GM18907 (cell line): Measurements from ENCODE around the gene RPL9.
"Not testable (repeated sequence)": the region's sequence is repeated elsewhere in the genome, so short reads cannot be mapped to it uniquely, and the experiment has no call there.

Source experiments
- ATAC-seq: cut with Tn5 transposase; IDR thresholded peaks from one replicate; pipeline ENCODE4 v1.9.1; 2021; ENCODE audit warnings: mild to moderate bottlenecking, moderate library complexity; ENCODE audit not compliant: unreplicated experiment

Gene RPL9

DNA sequence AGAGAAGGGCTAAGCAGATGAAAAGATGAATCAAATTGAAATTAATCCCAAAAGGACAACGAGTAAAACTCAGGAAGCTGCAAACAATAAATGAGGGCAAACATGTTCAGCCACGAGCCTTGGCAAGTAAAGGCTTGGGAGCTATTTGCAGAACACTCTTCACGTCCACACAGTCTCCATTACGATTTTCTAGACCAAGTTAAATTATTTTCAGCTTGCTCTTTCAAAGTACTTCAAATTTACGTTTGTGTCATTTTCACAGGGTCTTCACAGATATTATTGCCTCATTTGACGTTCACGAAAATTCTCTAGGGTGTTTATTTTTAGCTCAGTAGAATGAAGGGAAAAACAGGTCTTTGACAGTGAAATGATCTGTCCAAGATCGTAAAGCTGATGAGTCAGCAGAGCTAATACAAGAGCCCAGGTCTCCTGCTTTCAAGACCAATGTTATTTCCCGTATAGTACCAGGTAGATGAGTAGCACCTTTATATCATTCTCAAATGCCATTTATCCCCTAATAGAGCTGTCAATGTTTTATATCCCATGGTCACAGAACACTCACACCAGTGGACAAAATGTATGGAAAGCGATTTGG, 31.1 kb downstream of the RPL9 start:
- ATAC-seq, result no peak

DNA sequence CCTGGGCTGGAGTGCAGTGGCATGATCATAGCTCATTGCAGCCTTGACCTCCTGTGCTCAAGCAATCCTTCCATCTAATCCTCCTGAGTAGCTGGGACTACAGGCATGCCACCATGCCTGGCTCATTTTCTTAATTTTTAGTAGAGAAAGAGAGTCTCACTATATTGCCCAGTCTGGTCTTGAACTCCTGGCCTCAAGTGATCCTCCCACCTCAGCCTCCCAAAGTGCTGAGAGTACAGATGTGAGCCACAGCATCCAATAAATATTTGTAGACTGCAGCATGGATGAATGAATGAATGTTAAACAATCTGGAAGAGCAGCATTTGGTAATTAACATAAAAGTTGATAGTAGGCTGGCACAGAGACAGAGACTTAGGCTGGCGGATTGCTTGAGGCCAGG, 32.0 kb downstream of the RPL9 start:
- ATAC-seq, result no peak

DNA sequence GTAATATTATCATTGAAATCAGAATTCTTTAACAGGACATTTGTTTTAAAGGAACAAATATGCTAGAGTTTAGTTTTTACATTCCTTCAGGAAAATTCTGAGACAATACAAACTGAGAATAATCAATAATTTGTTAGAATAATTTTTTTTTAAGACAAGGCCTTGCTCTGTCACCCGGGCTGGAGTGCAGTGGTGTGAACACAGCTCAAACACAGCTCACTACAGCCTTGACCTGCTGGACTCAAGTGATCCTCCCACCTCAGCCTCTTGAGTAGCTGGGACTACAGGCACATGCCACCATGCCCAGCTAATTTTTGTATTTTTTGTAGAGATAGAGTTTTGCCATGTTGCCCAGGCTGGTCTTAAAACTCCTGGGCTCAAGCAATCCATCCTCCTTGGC, 33.4 kb downstream of the RPL9 start:
- ATAC-seq, result not testable (repeated sequence)

DNA sequence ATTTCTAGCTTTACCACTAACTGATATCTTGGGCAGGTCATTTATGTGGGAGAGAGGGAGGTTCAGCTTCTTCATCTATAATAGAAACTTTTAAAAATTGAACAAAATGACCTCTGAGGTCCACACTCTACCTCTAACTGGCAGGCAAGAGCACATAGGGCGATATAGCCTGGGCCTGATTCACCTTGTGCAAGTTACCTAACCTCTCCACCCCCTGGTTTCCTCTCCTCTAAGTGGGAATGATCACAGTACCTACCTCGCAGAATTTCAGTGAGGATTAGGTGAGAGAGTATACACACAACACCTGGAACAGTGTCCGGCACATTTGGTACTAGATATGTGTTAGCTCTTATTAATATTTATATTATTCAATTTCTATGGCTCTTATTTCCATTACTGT, 36.5 kb downstream of the RPL9 start:
- no peak for ATAC-seq

DNA sequence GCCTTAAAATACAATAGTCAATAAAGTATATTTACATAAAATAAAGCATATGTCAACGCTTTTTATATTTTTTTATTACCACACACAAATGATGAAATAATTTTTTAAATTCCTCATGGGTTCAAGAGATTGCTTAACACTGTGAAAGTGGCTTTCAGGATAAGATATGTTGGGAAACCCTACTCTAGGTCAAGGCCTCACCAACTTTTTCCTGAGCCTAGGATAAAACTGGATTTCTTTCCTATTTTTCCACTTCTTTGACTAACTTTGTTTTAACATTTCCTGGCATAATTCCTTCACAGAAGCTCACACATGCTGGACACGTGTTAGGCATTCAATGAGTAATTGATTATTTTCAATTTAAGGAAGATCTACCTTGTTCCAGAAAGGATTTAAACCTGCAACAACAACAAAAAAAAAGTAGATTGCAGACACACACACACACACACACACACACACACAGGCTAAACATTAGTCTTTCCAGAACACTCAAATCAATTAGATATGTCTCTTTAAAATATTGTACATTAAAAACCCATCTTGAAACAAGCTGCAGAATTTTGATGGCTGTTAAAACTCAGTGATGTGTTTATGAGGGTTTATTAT, 42.9 kb downstream of the RPL9 start:
- ATAC-seq, result no peak

DNA sequence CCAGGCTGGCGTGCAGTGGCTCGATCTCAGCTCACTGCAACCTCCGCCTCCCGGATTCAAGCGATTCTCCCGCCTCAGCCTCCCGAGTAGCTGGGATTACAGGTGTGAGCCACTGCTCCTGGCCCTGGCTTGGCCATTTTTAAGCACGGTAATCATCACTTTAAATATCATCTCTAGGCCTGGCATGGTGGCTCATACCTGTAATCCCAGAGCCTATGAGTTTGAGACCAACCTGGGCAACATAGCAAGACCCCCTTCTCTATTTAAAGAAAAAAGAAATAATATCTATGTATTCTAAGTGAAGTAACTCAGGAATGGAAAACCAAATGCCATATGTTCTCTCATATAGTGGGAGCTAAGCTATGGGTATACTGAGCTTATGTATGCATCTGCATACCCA, 47.2 kb downstream of the RPL9 start:
- ATAC-seq, result not testable (repeated sequence)

DNA sequence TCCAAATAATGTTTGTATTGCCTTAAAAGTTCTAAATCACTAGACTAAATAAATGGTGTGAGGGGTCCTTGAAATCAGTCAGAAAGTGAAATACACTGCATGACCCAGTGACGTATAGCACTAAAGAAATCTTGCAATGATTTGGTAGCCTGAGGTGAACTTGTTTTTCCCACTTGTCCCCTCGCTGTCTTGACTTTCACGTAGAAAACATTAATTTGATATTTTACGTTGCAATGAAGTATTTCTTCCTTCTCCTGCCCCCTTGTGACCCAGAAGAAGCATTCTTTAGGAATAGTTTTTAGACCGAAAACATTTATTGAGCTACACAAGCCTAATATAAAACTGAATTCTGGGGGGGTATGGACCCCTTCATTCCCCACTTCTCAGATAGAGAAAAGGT, 48.3 kb downstream of the RPL9 start:
- ATAC-seq, result no peak

DNA sequence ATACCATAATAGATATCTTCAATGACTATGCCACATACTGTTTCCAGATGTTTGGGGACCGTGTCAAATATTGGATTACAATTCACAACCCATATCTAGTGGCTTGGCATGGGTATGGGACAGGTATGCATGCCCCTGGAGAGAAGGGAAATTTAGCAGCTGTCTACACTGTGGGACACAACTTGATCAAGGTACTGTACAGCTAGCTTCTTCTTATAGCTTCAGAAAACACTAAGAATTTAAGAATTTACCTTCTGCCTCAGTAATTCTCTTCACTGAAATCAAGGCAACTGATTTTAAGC, 51.2 kb downstream of the RPL9 start:
- ATAC-seq, result no peak

DNA sequence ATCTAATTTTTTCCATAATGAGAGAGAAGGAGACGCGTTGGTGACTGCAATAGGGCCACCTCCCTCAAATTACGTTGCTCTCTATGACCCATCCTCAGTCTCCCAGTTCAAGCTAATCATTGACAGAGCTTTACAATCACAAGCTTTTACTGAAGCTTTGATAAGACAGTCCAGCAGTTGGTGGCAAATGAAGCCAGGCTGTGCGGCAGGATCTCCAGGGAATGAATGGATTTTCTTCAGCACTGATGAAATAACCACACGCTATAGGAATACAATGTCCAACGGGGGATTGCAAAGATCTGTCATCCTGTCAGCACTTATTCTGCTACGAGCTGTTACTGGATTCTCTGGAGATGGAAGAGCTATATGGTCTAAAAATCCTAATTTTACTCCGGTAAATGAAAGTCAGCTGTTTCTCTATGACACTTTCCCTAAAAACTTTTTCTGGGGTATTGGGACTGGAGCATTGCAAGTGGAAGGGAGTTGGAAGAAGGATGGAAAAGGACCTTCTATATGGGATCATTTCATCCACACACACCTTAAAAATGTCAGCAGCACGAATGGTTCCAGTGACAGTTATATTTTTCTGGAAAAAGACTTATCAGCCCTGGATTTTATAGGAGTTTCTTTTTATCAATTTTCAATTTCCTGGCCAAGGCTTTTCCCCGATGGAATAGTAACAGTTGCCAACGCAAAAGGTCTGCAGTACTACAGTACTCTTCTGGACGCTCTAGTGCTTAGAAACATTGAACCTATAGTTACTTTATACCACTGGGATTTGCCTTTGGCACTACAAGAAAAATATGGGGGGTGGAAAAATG, 51.7 kb downstream of the RPL9 start, which contains the start of gene KLB:
TSS of gene KLB (plus strand) at position 168 of the 821 bp plus-strand sequence. CDS start at position 188, 20 bp downstream.
- ATAC-seq, result no peak
